ENCODE measurements around the gene PCLO.
"Not testable (repeated sequence)": the region's sequence is repeated elsewhere in the genome, so short reads cannot be mapped to it uniquely, and the experiment has no call there.

Gene PCLO

GRCh38 chr7:82953324-82954027 lies 209.2 kb downstream of the PCLO start:
- no peak for DNase-seq

- DNase-seq, result no peak
Measured at GRCh38 chr7:82950436-82950835, 212.2 kb downstream of the PCLO start.

GRCh38 chr7:82945480-82945879 lies 217.2 kb downstream of the PCLO start:
- no peak for DNase-seq

GRCh38 chr7:82945056-82945455 lies 217.6 kb downstream of the PCLO start:
- no peak for DNase-seq

- no peak for DNase-seq
Measured at GRCh38 chr7:82932516-82932915, 230.2 kb downstream of the PCLO start.

GRCh38 chr7:82926477-82926876 lies 236.2 kb downstream of the PCLO start:
- DNase-seq, result no peak

GRCh38 chr7:82925331-82925730 lies 237.4 kb downstream of the PCLO start:
- no peak for DNase-seq

- no peak for DNase-seq
Measured at GRCh38 chr7:82906502-82906901, 256.2 kb downstream of the PCLO start.

GRCh38 chr7:82904871-82905270 lies 257.8 kb downstream of the PCLO start:
- no peak for DNase-seq

- not testable (repeated sequence) for DNase-seq
Measured at GRCh38 chr7:82901098-82901497, 261.6 kb downstream of the PCLO start.

- no peak for DNase-seq
Measured at GRCh38 chr7:82897500-82897899, 265.2 kb downstream of the PCLO start.

GRCh38 chr7:82894341-82894740 lies 268.3 kb downstream of the PCLO start:
- DNase-seq, result not testable (repeated sequence)

- no peak for DNase-seq
Measured at GRCh38 chr7:82886324-82886723, 276.4 kb downstream of the PCLO start.

GRCh38 chr7:82865856-82866255 lies 296.8 kb downstream of the PCLO start:
- no peak for DNase-seq

- DNase-seq, result no peak
Measured at GRCh38 chr7:82859106-82859850, 303.4 kb downstream of the PCLO start.

GRCh38 chr7:82851121-82851520 lies 311.6 kb downstream of the PCLO start:
- no peak for DNase-seq

- no peak for DNase-seq
Measured at GRCh38 chr7:82841828-82842227, 320.9 kb downstream of the PCLO start.

- DNase-seq, result no peak
Measured at GRCh38 chr7:82840061-82840460, 322.6 kb downstream of the PCLO start.

GRCh38 chr7:82839555-82839954 lies 323.1 kb downstream of the PCLO start:
- no peak for DNase-seq

GRCh38 chr7:82839063-82839462 lies 323.6 kb downstream of the PCLO start:
- DNase-seq, result no peak

GRCh38 chr7:82838314-82838713 lies 324.4 kb downstream of the PCLO start:
- DNase-seq, result no peak

GRCh38 chr7:82823073-82823472 lies 339.6 kb downstream of the PCLO start:
- no peak for DNase-seq

- DNase-seq, result no peak
Measured at GRCh38 chr7:82821037-82821436, 341.6 kb downstream of the PCLO start.

- no peak for DNase-seq
Measured at GRCh38 chr7:82818171-82818570, 344.5 kb downstream of the PCLO start.

GRCh38 chr7:82816272-82816671 lies 346.4 kb downstream of the PCLO start:
- no peak for DNase-seq

All from SHP77 (cell line).